Liver (tissue), 3 donors: ENCODE results near the gene ADK.
"Not testable (repeated sequence)": the region's sequence is repeated elsewhere in the genome, so short reads cannot be mapped to it uniquely, and the experiment has no call there.

Experiments
- CTCF ChIP-seq: fragments of 150-350 bp; IDR thresholded peaks from 2 replicates; pipeline ENCODE4 v1.5.1; 2017; ENCODE audit warnings: improper control_type of control experiment, low read depth, low read length; ENCODE audit not compliant: missing input control
- MAX ChIP-seq: IDR thresholded peaks from 2 replicates; pipeline ENCODE4 v1.6.1; 2016; ENCODE audit warnings: antibody characterized with exemption
- TAF1 ChIP-seq: conservative IDR thresholded peaks from 2 replicates; pipeline ENCODE4 v1.6.1; 2016; ENCODE audit warnings: antibody characterized with exemption, mild to moderate bottlenecking
- donor health status: healthy.
- donor health status: healthy.

- TF ChIP-seq TAF1, CTCF, MAX: not testable (repeated sequence)
Observed at GRCh38 chr10:74353021-74353420, 202.0 kb downstream of the ADK start.
